HuH-7 (cell line): ENCODE data around the gene PLS3.

Experiments used
- DNase-seq: peaks from one replicate; pipeline ENCODE4 v3.0.0; 2011; ENCODE audit warnings: low spot score

The PLS3 gene

DNA sequence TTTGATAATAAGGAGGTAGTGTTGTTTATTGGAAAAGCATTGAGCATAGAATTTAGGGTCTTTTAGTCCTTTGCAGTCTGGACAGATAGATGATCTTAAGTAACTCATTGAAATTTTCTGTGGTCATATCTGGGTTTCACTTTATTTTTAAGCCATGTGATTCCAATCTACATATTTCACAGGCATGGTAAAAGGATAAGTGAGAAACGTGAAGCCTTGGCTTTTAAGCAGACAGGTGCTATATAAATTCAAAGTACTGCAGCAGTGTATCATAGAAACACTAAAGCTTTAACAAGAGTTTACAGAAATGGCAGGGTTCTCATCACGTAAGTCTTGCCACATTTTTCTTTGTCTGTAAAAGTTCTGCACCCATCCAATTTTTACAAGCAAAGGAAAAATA, 4.9 kb downstream of the PLS3 start:
- DNase-seq: no peak

DNA sequence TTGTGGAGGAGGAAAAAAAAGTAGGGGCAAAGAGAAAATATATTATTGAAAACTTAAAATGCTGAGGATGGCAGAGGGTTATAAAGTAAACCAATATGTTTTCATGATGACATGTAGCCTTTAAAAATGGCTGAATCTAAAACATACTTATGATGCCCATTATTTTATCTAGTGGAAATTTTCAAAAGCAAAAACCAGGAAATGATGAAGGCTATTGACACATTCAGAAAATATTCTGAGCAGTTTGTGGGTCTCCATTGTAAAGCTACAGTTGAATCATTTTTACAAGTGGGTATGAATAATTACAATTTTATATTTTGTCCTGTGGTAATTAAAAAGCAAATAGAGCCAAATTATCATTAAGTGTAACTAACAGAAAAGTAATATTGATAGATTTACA, 10.7 kb downstream of the PLS3 start:
- DNase-seq: no peak

DNA sequence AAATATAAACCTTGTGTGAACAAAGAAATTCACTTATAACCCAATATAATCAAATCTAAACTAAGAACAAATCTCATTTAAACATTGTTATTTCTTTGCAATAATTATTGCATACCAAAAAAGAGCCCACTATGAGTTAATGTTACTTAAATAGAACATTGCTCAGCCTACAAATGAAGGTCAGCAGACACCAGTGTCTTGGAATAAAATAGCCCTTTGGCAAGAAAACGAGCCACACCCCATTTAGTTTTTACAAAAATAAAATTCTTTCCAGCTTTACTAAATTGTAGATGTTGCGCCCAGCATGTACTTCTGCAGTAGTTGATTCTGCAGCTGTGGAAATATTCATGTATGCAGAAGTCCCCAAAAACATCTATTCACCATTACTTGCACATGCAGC, 12.2 kb downstream of the PLS3 start:
- DNase-seq: no peak

DNA sequence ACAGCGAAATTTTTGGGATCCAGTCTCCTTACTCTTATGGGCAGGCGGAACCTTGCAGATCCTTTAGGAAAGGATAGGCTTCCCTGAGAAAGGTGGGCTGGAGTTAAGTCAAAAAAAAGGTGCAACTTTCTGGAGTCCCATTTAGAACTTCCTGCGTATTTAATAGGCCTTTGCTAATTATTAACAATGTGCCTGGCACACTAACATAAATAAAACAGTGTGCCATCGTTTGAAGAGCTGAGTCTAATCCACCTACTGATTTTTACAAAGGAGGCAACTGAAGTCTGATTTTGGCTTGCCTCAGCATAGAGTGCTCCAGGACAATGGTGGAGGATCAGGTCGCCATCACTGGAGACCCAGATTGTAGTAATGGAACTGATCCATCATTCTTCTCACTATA, 15.7 kb downstream of the PLS3 start:
- no peak for DNase-seq

DNA sequence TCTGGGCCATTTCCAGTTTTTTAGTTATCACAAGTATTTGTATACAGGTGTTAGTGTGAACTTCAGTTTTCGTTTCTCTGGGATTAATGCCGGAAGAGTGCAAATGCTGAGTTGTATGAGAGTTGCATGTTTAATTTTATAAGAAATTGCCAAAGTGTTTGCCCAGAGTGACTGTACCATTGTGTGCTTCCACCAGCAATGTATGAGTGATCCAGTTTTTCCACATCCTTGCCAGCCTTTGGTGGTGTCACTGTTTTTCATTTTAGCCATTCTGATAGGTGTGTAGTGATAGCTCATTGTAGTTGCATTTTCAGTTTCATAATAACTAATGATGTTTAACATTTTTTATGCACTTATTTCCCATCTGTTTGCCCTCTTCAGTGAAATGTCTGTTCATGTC, 18.4 kb downstream of the PLS3 start:
- no peak for DNase-seq

DNA sequence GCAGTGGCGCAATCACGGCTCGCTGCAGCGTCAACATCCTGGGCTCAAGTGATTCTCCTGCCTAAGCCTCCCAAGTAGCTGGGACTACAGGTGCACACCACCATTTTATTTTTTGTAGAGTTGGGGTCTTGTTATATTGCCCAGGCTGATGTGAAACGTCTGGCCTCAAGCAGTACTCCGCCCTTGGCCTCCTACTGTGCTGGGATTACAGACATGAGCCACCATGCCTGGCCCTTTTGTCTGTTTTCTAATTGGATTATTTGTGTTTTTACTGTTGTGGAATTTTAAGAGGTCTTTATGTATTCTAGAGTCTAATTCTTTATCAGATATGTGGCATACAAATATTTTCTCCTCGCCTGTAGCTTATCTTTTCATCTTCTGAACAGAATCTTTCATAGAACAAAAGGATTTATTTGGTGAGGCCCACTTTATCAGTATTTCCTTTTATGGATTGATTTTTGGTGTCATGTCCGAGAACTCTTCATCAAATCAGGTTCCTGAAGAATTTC, 18.9 kb downstream of the PLS3 start:
- no peak for DNase-seq

DNA sequence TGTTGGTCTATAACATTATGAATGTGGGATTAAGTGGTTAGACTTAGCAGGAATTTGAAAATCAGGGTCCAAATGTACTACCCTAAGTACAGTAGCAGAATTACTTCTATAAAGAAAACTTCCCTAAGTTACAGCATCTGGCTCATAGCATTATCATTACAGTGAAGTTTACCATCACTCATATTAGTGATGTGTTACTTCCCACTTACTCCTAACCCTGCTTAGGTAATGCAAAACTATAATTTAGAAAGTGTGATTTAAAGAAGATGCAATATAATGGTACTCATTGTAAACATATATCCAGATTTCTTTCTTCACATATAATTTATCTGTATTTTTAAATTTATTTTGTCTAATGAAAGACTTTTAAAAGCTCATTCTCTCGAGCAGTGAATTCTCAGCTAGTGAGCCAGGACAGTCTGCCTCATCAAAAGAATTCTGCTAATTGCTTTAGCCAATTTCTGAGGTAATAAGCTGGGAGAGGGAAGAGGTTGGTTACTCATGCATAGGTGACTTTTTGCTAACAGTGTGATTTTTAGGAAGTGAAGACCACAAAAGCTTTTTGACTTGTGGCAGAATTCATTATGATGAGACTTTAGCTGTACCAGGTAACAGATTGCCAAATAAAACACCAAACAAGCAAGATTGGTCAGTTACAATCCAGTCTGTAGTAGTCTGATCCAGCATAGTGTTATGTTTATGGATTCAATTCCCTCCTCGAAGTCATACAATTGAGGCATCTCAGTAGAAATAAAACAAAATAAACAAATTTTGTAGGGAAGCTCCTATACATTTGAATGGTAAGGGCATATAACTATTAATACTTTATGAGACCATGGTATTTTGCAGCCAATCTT, 21.0 kb downstream of the PLS3 start:
- DNase-seq: no peak

DNA sequence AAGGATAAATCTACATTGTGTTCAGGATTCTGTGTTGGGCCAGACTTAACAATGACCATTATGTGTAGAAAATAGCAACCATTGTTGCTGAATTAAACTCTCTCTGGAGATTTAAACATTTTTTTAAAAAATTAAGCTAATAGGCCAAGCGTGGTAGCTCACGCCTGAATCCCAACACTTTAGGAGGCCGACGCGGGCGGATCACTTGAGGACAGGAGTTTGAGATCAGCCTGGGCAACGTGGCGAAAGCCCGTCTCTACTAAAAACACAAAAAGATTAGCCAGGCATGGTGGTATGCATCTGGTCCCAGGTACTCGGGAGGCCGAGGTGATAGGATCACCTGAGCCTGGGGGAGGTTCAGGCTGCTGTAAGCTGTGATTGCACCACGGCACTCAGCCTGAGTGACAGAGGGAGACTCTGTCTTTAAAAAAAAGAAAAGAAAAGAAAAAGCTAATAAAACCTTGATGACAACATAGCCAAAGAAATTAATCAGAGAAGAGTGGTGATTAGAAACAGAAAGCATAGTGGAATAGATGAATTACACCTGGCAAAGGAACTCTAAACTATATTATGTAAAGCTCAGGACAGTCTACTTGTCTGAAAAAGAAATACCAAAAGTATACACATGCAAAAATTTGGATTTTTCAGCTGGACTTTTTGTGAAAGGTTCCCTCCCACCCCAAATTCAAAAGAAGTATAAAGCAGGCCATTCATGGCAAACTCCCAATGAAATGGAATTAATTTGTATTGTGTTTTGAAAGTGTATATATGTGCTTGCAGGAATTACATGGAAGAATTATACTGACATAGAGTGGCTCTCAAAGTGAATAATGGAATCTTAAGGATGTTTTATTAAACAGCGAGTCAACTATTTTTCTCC, 21.9 kb downstream of the PLS3 start:
- no peak for DNase-seq

DNA sequence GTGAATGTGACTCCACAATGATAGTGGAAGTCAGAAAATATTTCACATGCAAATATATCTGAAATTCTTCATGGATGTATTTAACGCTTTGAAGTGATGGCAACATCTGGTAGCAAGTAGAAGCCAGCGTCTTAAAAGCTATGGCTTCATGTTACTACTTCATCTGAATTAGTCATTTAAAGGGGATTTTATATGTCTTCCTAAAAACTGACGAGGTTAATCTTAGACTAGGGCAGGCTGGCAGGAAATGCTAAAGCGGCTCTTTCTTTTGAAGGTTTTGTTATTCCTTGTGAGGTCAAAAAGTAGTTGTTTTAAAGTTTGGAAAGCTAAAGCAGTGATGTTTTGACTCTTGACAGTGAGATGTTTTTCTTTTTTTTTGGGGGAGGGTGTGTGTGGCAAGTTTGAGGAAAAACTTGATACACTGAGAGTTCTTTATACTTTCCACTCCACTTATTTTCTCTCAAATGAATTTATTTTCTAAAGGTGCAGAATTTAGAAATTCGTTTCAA, 22.6 kb downstream of the PLS3 start:
- DNase-seq: no peak

DNA sequence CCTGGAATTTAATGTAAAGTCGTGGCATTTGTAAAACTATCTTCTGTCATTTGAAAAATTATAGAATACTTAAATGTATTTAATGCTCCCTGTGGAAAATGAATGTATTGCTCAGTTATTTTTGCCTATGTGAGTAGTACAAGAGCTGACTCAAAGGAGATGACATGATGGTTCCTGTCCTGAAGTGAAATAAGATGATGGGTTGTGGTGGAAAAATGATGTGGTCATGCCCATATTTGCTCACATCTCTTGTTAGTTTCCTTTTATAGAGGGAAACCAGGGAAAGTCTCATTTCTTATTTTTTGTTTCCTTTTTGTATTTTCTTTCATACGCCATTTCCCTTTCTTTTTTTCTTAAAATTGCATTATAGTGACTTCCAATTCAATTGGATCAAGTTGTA, 23.7 kb downstream of the PLS3 start:
- DNase-seq: no peak

DNA sequence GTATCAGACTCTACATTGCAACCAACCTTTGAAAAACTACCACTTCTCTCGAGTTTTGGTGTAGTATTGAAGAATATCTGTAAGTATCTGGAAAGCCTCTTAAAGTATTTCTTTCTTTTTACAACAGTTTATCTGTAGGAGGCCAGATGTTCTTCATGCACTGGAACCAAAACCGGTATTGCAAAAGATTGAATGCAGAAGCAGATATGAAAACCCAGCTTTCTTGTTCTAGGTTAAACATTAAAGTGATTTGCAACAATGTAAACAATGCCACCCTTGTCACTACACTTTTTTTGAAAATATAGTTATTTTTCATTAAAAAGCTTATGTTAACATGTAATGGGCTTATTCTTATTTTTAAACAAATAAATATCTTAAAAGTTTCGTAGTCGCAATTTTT, 27.2 kb downstream of the PLS3 start:
- DNase-seq: no peak

DNA sequence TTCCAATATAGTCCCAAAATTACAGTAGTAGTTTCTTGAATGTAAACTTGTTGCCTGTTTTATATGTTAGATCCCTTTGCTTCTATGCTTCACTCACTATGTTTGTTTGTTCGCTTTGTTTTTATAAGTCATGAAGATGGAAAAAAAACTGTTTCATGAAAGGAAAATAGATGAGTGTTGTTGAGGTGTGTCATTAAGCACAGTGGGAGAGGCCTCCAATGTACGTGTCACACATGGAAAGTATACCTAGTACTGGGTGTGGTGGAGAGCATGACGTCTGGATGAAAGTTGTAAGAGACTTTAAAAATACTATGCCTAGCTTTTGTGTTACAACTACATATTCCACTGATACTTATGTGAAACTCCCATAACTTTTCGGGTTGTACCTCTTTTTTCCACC, 28.4 kb downstream of the PLS3 start:
- no peak for DNase-seq

DNA sequence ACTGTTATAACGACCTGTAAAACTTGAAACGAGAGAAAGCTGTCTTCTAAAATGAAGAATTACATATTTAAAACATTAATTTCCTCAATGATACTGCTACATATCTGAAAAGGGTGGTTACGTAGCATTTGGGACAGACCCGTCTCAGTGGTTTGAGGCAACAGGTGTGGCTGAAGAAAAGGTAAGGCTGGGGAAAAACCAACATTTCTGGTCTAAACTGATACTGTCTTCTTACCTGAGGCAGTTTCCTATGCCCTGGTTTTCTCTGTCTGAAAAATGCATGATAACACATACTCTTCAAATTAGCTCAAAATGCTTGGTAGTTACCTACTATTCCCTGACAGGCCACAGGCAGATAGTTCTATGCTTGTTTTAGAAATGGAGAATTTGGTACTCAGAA, 30.4 kb downstream of the PLS3 start:
- DNase-seq: no peak

DNA sequence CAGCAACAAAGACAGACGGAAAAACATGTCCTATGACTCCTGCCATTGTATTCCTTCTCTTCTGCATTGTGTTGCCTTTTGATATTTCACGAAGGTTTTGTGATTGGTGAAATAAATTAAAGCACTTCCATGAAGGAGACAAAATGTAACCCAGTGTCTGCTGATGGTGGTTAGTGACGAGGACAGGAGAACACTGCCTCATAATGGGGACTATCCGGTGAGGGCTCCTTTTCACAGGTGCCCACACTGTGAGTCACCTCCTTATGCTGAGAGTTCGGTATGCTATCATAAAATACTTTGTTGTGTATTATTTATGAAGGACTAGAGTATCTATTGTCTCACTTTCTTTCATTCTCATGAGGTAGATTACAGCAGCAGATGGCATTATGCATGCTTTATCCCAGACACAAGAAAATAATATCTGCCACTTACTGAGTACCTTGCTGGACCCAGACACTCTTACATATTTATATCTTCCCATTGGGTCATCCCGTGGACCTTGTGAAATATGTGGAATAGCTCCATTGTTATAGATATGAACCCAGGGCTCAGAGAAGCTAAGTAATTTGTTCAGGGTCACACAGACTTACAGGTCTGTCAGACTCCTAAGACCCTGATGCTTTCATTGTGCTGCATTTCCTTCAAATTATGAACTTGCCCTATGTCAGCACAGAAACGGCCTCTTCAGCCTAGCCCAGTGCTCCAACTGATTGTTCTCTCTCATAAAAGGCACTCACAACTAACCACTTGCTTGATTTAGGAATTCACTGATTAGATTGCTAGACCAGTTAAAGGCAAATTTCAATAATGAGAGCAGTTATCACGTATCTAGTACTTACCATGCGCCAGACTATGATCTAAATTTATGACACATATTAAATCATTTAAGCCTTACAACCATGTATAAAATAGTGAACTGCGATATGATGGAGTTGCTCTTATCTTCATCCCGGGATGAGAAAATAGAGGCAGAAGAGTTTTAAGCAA, 31.2 kb downstream of the PLS3 start:
- DNase-seq: no peak

DNA sequence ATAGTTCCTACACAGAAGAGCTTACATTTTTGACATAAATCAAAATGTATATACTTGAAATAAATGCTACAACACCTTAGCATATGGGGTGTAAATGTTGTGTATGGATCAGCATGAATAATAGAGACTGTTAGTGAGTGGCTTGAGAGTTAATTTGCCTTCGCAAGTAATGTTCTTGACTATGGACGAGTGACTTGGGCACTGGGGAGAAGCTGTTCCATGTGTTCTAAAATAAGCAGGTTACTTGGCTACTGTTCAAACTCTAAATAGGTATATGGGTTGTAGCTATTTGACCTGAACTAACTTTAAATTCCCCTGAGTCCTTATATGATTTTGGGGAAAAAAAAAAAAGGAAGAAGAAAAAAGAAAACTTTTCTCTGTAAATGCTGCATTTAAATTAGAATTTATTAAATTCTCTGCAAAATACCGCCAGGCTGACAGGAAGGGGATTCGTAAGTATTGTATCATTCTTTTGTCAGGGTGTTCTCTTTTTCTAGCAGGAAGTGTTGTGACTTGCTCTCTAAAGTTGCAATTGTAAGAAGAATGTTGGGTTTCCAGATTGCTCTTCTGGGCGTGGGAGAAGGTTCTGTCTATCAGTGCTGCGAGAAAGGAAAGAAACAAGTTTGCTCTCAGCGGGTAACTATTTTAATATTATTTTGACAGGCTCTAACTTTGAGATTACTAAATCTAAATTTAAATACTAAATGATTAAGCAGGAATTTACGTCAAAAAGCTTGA, 32.2 kb downstream of the PLS3 start:
- no peak for DNase-seq

DNA sequence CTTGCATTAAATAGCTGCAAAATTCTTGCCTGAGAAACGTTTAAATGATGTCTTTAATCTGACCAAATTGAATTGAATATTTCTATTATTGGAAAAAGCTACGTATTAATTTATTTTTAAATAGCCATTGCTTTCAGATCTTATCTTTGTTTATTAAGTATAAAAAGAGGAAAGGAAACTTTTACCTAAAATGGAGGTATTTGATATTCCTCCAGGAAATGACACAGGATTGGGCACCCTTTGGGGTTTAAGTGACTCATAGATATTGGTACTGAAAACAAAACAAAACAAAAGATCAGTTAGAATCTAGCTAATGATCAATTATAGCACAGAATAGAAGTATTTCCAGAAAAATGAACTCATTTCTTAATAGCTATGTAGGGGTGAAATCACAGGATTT, 34.1 kb downstream of the PLS3 start:
- DNase-seq: no peak

DNA sequence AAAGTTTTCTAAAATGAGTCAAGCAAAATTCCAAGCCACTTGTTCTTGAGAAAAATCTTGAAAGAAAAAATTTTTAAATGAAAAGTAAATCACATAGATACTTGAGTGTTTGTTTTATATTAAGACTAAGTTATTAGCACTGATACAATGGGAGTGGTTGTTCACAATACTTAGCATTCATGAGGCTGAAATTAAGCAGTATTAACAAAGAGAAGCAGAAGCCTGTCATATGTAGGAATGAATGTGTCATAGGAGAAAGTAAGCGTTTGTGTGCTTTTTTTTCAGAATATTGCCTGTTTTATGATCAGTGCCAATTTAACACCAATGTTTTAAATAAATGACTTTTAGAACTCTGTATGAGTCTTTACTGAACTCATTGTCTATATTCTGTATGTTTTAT, 37.6 kb downstream of the PLS3 start:
- no peak for DNase-seq

DNA sequence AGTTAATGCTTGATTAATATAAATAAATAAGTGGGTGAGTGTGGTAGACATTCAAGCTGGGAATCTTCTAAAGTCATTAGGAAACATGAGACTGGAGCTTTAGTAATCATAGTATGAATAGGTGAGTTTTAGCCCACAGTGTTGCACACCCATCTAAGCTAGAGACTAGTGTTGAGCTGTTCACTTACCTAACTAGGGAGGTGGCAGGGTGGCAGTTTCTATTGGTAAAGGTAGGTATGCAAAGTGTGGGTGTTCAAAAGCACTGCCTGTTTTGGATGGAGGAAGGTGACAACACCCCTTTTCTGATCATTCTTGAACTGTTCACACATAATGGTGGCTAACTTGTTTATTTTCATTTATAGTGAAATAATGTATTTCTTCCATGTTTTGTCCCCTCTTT, 41.3 kb downstream of the PLS3 start:
- DNase-seq: no peak

DNA sequence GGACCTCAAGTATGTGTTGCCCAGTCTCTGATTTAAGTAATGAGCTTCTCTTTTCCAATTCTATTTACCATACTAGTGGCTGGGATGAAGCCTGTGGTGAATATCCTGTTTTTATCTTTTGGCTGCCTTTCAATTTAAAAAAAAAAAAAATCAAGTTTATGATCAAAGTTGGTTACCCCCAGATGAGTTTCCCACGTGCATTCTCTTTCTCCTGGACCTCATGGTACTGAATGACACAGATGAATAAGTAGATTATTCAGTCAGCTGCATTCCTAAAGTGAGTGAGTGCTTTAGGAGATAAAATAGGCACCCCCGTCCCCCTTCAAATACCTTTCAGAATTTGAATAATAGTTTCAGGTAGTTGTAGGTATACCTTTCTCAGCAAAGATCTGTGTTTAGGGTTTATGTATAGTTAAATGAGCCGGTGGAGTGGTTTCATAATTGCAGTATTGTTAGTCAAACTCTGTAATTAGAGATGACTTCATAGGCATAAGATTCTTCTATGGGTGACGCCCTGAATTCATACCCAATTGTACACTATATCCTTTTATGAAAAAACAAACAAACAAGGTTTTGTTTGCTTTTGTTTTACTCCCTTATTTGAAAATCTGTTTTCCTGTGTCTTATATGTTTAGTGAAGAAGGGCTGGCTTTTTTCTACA, 41.9 kb downstream of the PLS3 start:
- DNase-seq: no peak

DNA sequence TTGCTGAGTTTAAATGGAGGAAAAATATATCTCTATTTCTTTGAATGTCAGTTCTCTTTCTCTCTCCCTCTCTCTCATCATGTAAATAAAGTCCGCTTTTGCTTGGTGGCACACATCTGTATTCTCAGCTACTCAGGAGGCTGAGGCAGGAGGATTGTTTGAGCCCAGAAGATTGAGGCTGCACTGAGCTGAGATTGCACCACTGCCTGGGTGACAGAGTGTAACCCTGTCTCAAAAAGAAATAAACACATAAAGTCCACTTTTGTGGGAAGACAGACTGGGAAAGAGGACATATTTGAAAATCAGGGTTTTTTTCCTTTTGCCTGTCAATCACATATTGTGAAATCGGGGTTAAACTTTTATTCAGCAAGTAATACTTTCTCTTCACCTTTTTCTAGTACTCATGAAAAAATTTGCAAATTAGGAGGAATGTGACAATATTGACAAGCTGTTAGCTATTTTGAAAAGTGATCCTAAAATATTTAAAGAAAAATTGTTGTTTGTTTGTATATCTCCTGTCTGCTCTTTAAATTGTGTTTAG, 42.6 kb downstream of the PLS3 start:
- no peak for DNase-seq
